Melanocyte of skin (primary cell): ENCODE measurements around the gene TSPAN14. TPM values are rescaled to one million over a fixed set of nuclear protein-coding genes. Genes with fewer than 3 reads are reported as not detected.

Experiments used
- total RNA-seq, 2 donors: library from RNA; depleted of rRNA; stranded (reverse); fragments of >200 nt; gene quantifications; 2 replicates each; pipeline ENCODE4 v1.2.3, GENCODE V29; 2012

Gene TSPAN14
- 10 to 100 TPM; 61.9 to 69.6 TPM for total RNA-seq

DNA sequence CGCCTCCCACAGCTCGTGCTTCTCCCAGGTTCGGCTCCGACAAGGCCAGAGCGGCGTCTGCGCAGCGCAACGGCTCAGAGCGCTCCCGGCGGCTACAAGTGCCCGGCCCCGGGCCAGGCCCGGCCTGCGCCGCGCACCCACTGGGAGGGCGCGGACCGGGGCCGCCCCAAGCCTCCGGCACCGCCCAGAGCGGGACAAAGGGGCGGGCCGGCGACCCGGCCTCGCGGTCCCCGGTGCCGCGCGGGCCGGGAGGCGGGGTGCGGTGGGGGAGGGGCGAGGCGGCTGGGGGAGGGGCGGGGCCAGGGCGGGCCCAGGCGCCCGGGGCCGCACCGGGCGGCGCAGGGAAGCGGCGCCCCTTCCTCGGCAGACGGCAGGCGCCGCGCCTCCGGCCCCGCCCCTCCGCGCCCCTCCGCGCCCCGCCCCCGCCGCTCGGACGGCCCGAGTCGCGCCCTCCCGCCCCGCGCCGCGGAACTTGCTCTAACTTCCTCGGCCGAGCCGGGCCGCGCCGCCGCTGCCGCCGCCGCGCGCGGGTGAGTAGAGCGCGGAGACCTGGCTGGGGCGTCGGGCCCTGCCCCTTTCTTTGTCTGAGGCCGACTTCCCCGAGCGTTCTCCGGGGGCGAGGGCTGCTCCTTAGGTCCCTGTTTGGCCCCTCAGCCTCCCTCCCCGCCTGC is at the start of gene TSPAN14:
TSS of gene TSPAN14 (plus strand) at position 469 of the 671 bp plus-strand sequence. CDS start 34,924 bp downstream, outside the sequence.

DNA sequence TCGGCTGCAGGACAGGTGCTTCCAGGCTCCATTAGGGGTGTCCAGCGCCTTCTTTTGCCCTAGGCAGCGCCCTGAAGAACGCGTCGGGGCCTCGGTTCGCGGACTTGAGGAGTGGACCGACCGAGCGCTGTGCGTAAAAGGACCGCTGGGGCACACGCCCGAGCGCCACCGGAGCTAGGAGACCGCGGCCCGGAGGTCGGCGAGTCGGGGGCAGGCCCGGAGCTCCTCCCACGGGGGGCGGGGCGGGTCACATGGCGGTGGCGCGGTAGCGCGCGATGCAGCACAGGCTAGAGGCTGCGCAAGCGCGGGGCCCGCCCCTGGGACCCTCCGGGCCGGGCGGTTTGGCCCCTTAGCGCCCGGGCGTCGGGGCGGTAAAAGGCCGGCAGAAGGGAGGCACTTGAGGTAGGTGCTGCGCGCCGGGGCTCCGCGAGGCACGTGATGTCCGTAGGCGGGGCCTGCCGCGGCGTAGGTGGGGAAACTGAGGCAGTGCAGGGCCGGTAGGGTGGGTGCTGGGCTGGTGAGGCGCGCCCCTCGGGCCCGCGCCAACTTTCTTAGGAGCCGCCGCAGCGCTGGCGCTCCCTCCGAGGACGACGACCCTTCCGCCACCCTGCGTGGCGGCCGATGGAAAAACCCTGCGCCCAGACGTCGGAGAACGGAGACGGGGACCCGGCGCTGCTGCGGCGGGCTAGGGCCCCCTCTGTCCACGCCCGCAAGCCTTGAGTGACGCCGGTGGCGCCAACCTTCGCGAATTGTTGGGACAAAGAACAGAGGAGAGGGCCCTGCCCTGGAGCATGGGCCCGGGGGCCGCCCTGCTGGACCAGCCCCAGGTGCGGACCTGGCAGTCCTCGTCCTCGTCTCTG is 45.6 kb upstream of the TSPAN14 start, which contains the start of gene PRXL2A:
TSS of gene PRXL2A (plus strand) at position 310 of the 860 bp plus-strand sequence. CDS start 11,917 bp downstream, outside the sequence.

GRCh38 chr10:80537736-80538480 is 83.8 kb downstream of the TSPAN14 start, which contains the start of gene SH2D4B:
Gene SH2D4B (plus strand): TSS chr10:80537902. CDS start chr10:80538332, 430 bp downstream.

Other genes with a start within 250 kb of the TSPAN14 start
- 10 to 100 TPM; 51.6 to 67.1 TPM for gene ANXA11, start 248.8 kb upstream of the TSPAN14 start, total RNA-seq
- 1 to 10 TPM in 1 of 2 donors, under 1 TPM in 1; 0.33 to 1.4 TPM for gene MAT1A, start 164.7 kb upstream of the TSPAN14 start, total RNA-seq
- not detected for gene DYDC1, start 97.6 kb upstream of the TSPAN14 start, total RNA-seq
- not detected for gene DYDC2, start 97.5 kb upstream of the TSPAN14 start, total RNA-seq
- 10 to 100 TPM; 65.6 to 68.1 TPM for gene PRXL2A, start 45.8 kb upstream of the TSPAN14 start, total RNA-seq
- gene SH2D4B, start 83.6 kb downstream of the TSPAN14 start, total RNA-seq, result under 1 TPM in 1 of 2 donors, not detected in 1; under 0.01 TPM